ENCODE measurements around the gene HOXD10.
A peak's percentile ranks its signal among the peaks of the same experiment; 100 is the strongest.

The HOXD10 gene

DNA sequence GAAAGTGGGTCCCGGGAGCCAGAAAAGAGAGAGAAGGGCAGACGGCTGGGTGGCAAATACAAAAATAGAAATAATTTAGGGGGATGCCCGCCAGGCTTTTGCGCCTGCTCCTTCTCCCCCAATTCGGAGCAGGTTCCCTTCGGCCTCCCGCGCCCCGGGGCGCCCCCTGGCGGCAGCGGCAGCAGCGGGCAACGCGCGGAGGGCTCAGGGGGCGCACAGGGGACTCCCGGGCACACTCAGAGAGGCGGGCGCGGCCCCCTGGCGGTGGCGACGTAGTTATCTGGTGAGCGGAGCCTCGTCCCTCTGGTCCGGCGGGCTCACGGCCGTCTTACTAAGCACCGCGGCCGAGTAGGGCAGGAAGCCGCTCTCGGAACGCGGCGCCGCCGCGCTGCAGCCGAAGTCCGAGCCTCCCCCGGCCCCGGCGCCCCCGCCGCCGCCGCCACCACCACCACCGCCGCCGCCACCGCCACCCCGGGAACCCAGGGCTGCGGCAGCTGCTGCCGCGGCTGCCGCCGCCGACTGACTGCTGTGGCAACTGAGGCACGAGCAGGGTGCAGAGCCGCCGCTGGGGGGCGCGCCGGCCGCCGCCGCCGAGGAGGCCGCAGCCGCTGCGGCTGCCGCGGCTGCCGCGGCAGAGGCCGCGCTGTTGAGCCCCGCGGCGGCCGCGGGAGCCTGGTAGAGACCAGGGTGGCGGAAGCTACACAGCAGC is 36.6 kb upstream of the HOXD10 start:
- Mint-ChIP-seq H3K27ac (peak overlapping the region; percentile 82), H3K9me3 (peaks cover 4% of the 10 kb centered on the region), H3K4me3 (peak overlapping the region; percentile 44), H3K36me3 (peaks cover 55% of the 10 kb centered on the region), H3K4me1 (peaks cover 9% of the 10 kb centered on the region)
- DNase-seq (ENCODE audit: low spot score in 2 of 2) (peak in 1 of 2 donors; percentile 56), ATAC-seq (no peak)

- Mint-ChIP-seq H3K27ac (peak overlapping the region; percentile 32), H3K4me3 (no peak overlapping the region), H3K9me3 (peaks cover 1% of the 10 kb centered on the region), H3K36me3 (peaks cover 55% of the 10 kb centered on the region), H3K4me1 (peaks cover 9% of the 10 kb centered on the region)
- DNase-seq (ENCODE audit: low spot score in 2 of 2) = peak in 1 of 2 donors; percentile 51
- ATAC-seq = no peak
Observed at GRCh38 chr2:176080540-176081375, 35.8 kb upstream of the HOXD10 start.

DNA sequence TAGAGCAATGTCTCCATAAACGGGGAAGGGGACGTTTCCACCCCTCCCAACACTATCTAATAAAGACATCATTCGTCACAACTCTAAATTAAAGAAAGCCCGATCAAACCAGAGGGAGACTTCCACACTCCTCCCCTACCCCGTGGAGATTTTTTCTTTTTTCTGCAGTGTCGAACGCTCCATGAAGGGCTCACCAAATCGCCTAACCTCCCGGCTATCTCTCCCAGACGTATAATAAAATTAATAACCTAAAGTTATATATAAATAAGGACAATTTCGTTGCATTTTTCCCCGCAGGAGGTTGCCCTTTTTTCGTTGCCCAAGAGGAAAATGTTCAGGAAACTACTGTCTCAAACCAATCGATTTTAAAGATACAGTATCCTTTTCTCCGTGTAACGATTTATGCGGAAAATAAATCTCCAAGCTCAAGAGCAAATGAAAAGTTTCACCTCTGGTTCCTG is 35.2 kb upstream of the HOXD10 start:
- Mint-ChIP-seq H3K27ac (peak overlapping the region; percentile 32), H3K4me3 (no peak overlapping the region), H3K4me1 (peaks cover 9% of the 10 kb centered on the region), H3K9me3 (no peaks in the 10 kb centered on the region), H3K36me3 (peaks cover 58% of the 10 kb centered on the region)
- DNase-seq (ENCODE audit: low spot score in 2 of 2) = peak in 1 of 2 donors; percentile 44
- no peak for ATAC-seq

- Mint-ChIP-seq H3K4me1 (peaks cover 9% of the 10 kb centered on the region), H3K36me3 (peaks cover 60% of the 10 kb centered on the region), H3K9me3 (no peaks in the 10 kb centered on the region), H3K27ac (peak overlapping the region; percentile 63), H3K4me3 (no peak overlapping the region)
- ATAC-seq (no peak), DNase-seq (ENCODE audit: low spot score in 2 of 2) (peak in 1 of 2 donors; percentile 51)
Observed at GRCh38 chr2:176081837-176082524, 34.6 kb upstream of the HOXD10 start.

DNA sequence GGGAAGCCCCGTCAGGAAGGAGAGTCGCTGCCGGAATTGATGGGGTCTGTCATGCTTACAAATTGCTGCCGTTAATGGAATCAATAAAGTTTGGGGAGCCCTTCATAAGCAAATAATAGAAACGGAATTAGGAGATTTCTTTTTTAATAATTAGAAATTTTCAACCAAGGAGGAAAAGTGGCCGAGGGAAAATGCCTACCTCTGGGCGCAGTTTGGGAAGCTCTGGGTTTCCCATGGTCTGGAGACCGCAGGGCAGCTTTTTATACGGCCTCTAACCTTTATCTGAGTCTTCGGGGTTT is 34.1 kb upstream of the HOXD10 start:
- H3K27ac Mint-ChIP-seq = peak overlapping the region; percentile 63

DNA sequence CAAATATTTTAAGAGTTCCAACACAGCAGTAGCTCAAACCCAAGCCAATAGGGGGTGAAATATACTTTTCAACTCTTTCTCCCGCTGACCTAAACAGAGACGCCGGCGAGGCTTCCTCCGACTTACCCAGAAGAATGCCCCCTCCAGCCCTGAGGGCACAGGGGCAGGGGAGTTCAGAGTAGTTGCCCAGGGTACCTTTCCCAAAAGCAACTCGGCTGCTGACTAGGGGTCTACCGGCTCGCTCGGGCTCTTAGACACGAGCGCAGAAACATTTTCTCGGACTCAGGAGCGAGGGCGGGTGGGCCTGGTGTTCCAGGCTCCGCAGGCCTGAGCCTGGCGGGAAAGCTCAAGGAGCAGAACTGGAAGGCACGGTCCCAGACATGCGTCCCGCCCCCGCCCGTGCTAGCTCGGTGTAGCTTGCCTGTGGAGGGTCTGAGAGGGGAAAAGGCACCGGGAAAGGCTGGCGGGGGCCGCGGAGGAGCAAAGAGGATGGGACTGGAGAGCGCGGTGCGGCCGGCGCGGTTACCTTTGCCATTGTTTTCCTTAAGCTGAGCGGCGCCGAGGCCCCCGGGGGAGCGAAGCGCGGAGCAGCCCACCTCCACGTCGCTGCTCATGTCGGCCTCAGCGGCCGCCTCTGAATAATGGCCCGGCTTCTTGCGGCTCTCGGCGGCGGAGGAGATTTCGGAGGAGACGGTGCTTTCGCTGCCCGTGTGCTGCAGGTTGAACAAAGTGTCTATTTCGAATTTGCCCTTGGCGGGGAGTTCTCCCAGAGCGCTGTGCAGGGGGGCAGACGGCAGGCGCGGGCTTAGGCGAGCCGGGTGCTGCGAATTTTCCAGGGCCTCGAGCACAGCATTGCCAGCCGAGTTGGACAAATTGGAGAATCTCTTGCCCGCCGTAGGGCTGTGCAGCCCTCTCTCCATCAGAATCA is 33.5 kb upstream of the HOXD10 start:
- H3K27ac Mint-ChIP-seq = peak overlapping the region; percentile 63
- H3K36me3 Mint-ChIP-seq = peaks cover 60% of the 10 kb centered on the region
- DNase-seq (ENCODE audit: low spot score in 2 of 2) = peak in 1 of 2 donors; percentile 48
- H3K4me1 Mint-ChIP-seq = peaks cover 10% of the 10 kb centered on the region
- H3K9me3 Mint-ChIP-seq = no peaks in the 10 kb centered on the region
- no peak overlapping the region for H3K4me3 Mint-ChIP-seq
- no peak for ATAC-seq

More for the DNA sequence above, 34.1 kb upstream of the HOXD10 start:
- DNase-seq (ENCODE audit: low spot score in 2 of 2) (peak in 1 of 2 donors; percentile 47), ATAC-seq (no peak)
- peaks cover 9% of the 10 kb centered on the region for H3K4me1 Mint-ChIP-seq
- no peak overlapping the region for H3K4me3 Mint-ChIP-seq
- H3K9me3 Mint-ChIP-seq = no peaks in the 10 kb centered on the region
- peaks cover 60% of the 10 kb centered on the region for H3K36me3 Mint-ChIP-seq

- Mint-ChIP-seq H3K9me3 (no peaks in the 10 kb centered on the region), H3K36me3 (peaks cover 57% of the 10 kb centered on the region), H3K4me1 (peaks cover 14% of the 10 kb centered on the region), H3K4me3 (no peak within 1 kb of the TSS), H3K27ac (peak within 1 kb of the TSS; percentile 63)
- no peak for DNase-seq (ENCODE audit: low spot score in 2 of 2)
- ATAC-seq = no peak
Observed at GRCh38 chr2:176083796-176084261, 32.7 kb upstream of the HOXD10 start, which contains the start of gene EVX2. TSS of gene EVX2 (minus strand) at chr2:176083962. CDS start at chr2:176083776, 186 bp downstream.

DNA sequence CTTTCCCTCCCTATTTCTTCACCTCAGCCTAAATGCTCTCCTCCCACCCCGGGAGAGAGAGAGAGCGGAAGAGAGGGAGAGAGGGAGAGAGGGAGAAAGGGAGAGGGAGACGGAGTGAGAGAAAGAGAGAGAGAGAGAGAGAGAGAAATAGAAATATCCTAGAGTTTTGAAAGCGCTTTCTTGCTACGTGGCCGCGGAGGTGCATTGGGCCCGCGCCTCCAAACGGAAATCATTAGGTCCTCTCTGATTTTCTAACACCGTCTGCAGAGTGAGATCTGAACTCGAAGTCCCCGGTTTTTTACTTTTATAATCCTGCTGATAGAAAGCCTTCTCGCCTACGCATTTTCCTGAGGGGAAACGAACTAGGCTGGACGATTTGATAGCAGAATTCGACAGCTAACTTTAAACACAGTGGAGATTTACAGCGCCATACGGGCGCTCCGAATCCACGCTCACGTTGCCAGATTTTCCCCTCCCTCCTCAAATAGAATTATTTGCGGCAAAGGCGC is 31.9 kb upstream of the HOXD10 start:
- Mint-ChIP-seq H3K9me3 (no peaks in the 10 kb centered on the region), H3K36me3 (peaks cover 48% of the 10 kb centered on the region), H3K4me3 (no peak overlapping the region), H3K27ac (no peak overlapping the region), H3K4me1 (peaks cover 7% of the 10 kb centered on the region)
- DNase-seq (ENCODE audit: low spot score in 2 of 2) = no peak
- ATAC-seq = no peak

GRCh38 chr2:176085120-176085788 is 31.3 kb upstream of the HOXD10 start:
- Mint-ChIP-seq H3K4me1 (peaks cover 6% of the 10 kb centered on the region), H3K36me3 (peaks cover 46% of the 10 kb centered on the region), H3K27ac (no peak overlapping the region), H3K9me3 (no peaks in the 10 kb centered on the region), H3K4me3 (no peak overlapping the region)
- ATAC-seq (no peak), DNase-seq (ENCODE audit: low spot score in 2 of 2) (no peak)

GRCh38 chr2:176085861-176086771 is 30.5 kb upstream of the HOXD10 start:
- no peak overlapping the region for H3K27ac Mint-ChIP-seq
- peaks cover 6% of the 10 kb centered on the region for H3K4me1 Mint-ChIP-seq
- ATAC-seq = no peak
- no peaks in the 10 kb centered on the region for H3K9me3 Mint-ChIP-seq
- DNase-seq (ENCODE audit: low spot score in 2 of 2) = no peak
- H3K4me3 Mint-ChIP-seq = no peak overlapping the region
- peaks cover 41% of the 10 kb centered on the region for H3K36me3 Mint-ChIP-seq

- Mint-ChIP-seq H3K4me1 (peaks cover 6% of the 10 kb centered on the region), H3K27ac (no peak overlapping the region)
Observed at GRCh38 chr2:176087330-176088047, 29.1 kb upstream of the HOXD10 start.

DNA sequence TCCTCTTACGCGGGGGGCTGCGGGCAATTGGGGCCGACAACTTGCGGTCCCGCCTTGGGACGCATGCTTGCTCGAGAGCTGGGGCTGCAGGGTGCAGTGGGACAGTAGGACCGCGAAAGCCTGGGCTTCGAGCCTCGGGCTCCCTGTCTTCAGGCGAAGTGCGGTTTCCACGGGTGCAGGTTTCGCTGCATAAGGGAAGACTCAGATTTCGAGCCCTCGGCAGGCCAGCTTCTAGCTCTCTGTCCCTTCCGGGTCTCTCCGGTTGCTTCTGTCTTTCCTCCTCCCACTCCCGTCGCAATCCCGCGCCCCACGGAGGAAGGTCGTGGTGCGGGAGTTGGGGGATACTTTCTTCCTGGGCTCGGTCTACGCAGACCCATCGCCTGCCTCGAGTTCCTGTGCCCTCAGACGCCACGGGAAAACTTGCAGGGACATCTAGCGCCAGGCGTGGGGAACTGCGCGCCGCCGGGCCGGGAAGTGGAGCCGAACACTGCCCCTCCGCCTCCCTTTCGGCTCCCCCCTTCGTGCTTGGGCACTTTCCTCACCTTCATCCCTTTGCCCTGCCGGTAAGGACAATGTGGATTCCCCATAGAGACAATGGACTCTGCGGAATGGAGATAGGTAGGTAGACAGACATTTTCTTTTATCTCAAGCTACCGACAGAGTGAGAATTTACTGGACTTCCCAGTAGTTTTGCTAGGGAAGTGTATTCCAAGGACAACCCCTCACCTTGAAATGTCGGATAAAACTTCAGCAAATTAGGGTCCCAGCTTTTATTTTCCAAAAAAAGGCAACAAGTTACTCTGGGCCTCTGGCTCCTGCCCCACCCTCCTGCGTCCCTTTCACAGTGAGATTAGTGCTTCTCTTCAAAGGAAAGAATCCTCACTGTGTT is 28.3 kb upstream of the HOXD10 start:
- no peak for DNase-seq (ENCODE audit: low spot score in 2 of 2)
- H3K27ac Mint-ChIP-seq = no peak overlapping the region
- peaks cover 7% of the 10 kb centered on the region for H3K4me1 Mint-ChIP-seq
- peak overlapping the region; percentile 44 for H3K4me3 Mint-ChIP-seq
- no peaks in the 10 kb centered on the region for H3K9me3 Mint-ChIP-seq
- peaks cover 28% of the 10 kb centered on the region for H3K36me3 Mint-ChIP-seq
- no peak for ATAC-seq

More at GRCh38 chr2:176087330-176088047, 29.1 kb upstream of the HOXD10 start:
- H3K9me3 Mint-ChIP-seq = no peaks in the 10 kb centered on the region
- ATAC-seq (no peak), DNase-seq (ENCODE audit: low spot score in 2 of 2) (no peak)
- no peak overlapping the region for H3K4me3 Mint-ChIP-seq
- H3K36me3 Mint-ChIP-seq = peaks cover 36% of the 10 kb centered on the region
